Measurements from ENCODE around the gene ADD1.

- TF ChIP-seq CTCF (IDR thresholded peaks at IDR 0.05) (no peak), EZH2 (IDR thresholded peaks at IDR 0.05) (no peak), EZH2phosphoT487 (IDR thresholded peaks at IDR 0.05) (no peak)
Measured at GRCh38 chr4:2924286-2924685, 80.6 kb downstream of the ADD1 start.

Data from neural progenitor cell (in vitro differentiated cells).